NT2/D1 (cell line): ENCODE measurements around the gene KCNJ6.
A peak's percentile ranks its signal among the peaks of the same experiment; 100 is the strongest.

Experiments used
- DNase-seq: peaks from one replicate; pipeline ENCODE4 v3.0.0-alpha.2; 2011; ENCODE audit warnings: low read depth, low spot score
- H3K27me3 ChIP-seq: 2 replicates; pipeline ENCODE4 v1.6.0; 2011; ENCODE audit warnings: mild to moderate bottlenecking; ENCODE audit not compliant: insufficient read length, insufficient read depth
- H3K36me3 ChIP-seq: 2 replicates; pipeline ENCODE4 v1.6.1; 2011; ENCODE audit warnings: mild to moderate bottlenecking, low read length, mixed read lengths; ENCODE audit not compliant: insufficient read depth, insufficient read length
- H3K4me1 ChIP-seq: 2 replicates; pipeline ENCODE4 v1.5.1; 2011; ENCODE audit not compliant: insufficient read depth, insufficient read length
- H3K4me3 ChIP-seq: 2 replicates; pipeline ENCODE4 v1.5.1; 2011; ENCODE audit warnings: low read depth; ENCODE audit not compliant: insufficient read length
- H3K9ac ChIP-seq: 2 replicates; pipeline ENCODE4 v1.6.0; 2011; ENCODE audit warnings: low read depth; ENCODE audit not compliant: insufficient read length
- H3K9me3 ChIP-seq: 2 replicates; pipeline ENCODE4 v1.5.1; 2011; ENCODE audit warnings: mild to moderate bottlenecking, low read length; ENCODE audit not compliant: insufficient read depth
- SUZ12 ChIP-seq: IDR thresholded peaks from 2 replicates; pipeline ENCODE4 v1.6.1; 2011; ENCODE audit not compliant: insufficient read length, insufficient read depth; ENCODE audit errors: extremely low read depth
- YY1 ChIP-seq: IDR thresholded peaks from 2 replicates; pipeline ENCODE4 v1.6.1; 2011; ENCODE audit not compliant: insufficient read length, insufficient read depth
- ZNF274 ChIP-seq: IDR thresholded peaks from 2 replicates; pipeline ENCODE4 v1.6.1; 2011; ENCODE audit warnings: mild to moderate bottlenecking, low read depth, low read length

KCNJ6 gene

DNA sequence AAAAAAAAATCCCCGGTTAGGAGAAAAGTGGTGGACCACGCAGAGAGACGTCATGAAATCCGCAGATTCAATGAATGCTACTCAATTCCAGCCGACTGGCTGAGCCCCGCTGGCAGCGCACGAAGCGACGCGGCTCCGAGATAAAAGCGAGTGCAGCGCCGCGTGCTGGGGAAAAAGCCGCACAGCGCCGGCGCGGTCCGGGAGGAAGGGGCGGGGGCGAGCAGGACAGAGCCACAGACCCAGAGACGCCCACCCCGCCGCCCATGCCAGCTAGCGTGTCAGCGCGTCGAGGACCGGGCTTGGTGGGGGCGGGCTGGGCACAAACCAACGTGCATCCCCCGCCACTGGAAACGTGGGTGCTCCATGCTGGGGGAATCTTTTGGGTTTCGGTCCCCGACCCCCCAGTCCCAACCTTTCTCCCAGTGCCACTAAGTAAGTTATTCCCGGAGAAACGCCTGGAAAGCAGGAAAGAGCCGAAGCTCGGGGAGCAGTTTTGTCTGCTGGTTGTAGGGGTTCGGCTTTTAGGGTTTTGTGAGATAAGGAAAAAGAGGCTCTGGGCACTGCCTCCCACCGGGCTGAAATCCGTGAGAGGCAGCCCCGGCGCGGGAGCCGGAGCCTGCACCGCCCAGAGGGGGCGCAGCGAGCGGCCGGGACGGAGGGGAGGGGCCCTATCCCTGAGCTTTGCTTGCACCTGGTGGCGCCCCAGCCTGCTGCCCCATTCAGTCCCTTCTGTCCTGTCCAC lies at the start of gene KCNJ6:
Gene KCNJ6 (minus strand): TSS at position 148 of the 742 bp plus-strand sequence. CDS start 75,775 bp downstream, outside the sequence.
- peaks cover 2% of the 10 kb centered on the region for H3K4me1 ChIP-seq
- H3K36me3 ChIP-seq: no peaks in the 10 kb centered on the region
- peak; percentile 89 for DNase-seq
- peak within 1 kb of the TSS; percentile 68 for H3K9ac ChIP-seq
- TF ChIP-seq SUZ12 (no peak), YY1 (no peak), ZNF274 (no peak)
- peaks cover 31% of the 10 kb centered on the region for H3K27me3 ChIP-seq
- H3K9me3 ChIP-seq: no peaks in the 10 kb centered on the region
- peak within 1 kb of the TSS; percentile 68 for H3K4me3 ChIP-seq

- no peak overlapping the region for H3K9ac ChIP-seq
- no peak overlapping the region for H3K4me3 ChIP-seq
- H3K9me3 ChIP-seq: no peaks in the 10 kb centered on the region
- no peak for DNase-seq
- H3K36me3 ChIP-seq: no peaks in the 10 kb centered on the region
- no peaks in the 10 kb centered on the region for H3K27me3 ChIP-seq
- H3K4me1 ChIP-seq: no peaks in the 10 kb centered on the region
- TF ChIP-seq YY1: no peak
- TF ChIP-seq SUZ12: no peak
- TF ChIP-seq ZNF274: no peak
These were observed 49.0 kb upstream of the KCNJ6 start for GRCh38 chr21:37965088-37965805.

- DNase-seq: no peak
- H3K4me1 ChIP-seq: no peaks in the 10 kb centered on the region
- no peaks in the 10 kb centered on the region for H3K27me3 ChIP-seq
- no peaks in the 10 kb centered on the region for H3K36me3 ChIP-seq
- no peak overlapping the region for H3K9ac ChIP-seq
- no peaks in the 10 kb centered on the region for H3K9me3 ChIP-seq
- no peak overlapping the region for H3K4me3 ChIP-seq
- no peak for TF ChIP-seq YY1
- TF ChIP-seq SUZ12: no peak
These were observed 42.3 kb upstream of the KCNJ6 start for GRCh38 chr21:37958537-37958936.

GRCh38 chr21:37956772-37957171 lies 40.5 kb upstream of the KCNJ6 start:
- Histone ChIP-seq H3K27me3 (no peaks in the 10 kb centered on the region), H3K4me3 (no peak overlapping the region), H3K36me3 (no peaks in the 10 kb centered on the region), H3K9me3 (no peaks in the 10 kb centered on the region), H3K9ac (no peak overlapping the region), H3K4me1 (peaks cover 3% of the 10 kb centered on the region)
- TF ChIP-seq YY1 (no peak), SUZ12 (no peak), ZNF274 (no peak)
- no peak for DNase-seq

- no peak overlapping the region for H3K4me3 ChIP-seq
- H3K4me1 ChIP-seq: no peaks in the 10 kb centered on the region
- no peak for DNase-seq
- H3K9me3 ChIP-seq: peaks cover 6% of the 10 kb centered on the region; the same call in 1 of the 2 replicates
- TF ChIP-seq YY1 (no peak), SUZ12 (no peak), ZNF274 (no peak)
- H3K9ac ChIP-seq: no peak overlapping the region
- no peaks in the 10 kb centered on the region for H3K27me3 ChIP-seq
- no peaks in the 10 kb centered on the region for H3K36me3 ChIP-seq
These were observed 28.8 kb upstream of the KCNJ6 start for GRCh38 chr21:37945036-37945435.

DNA sequence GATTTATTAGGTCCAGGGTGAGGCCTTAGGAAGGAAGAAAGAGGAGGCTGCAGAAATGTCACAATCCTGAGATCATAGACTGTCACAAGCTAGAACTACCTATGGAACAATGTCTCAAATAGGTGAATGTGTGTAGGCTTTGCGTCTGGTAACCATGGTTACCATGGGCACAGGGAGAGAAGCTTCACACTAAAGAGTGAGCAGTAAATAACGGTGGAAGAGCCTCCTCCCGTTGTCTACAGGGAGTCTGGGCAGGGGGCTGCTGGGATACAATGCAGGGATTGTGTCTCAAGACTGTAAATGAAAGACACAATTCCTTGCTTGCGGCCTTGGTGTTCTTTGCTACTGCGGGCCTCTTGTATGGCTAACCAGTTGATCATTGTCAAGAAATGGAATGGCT lies 28.2 kb upstream of the KCNJ6 start:
- no peak for DNase-seq
- Histone ChIP-seq H3K4me1 (no peaks in the 10 kb centered on the region), H3K9ac (no peak overlapping the region), H3K27me3 (no peaks in the 10 kb centered on the region), H3K9me3 (peaks cover 12% of the 10 kb centered on the region; the same call in 1 of the 2 replicates), H3K4me3 (no peak overlapping the region), H3K36me3 (no peaks in the 10 kb centered on the region)
- TF ChIP-seq SUZ12: no peak
- no peak for TF ChIP-seq ZNF274
- no peak for TF ChIP-seq YY1

GRCh38 chr21:37940691-37941090 lies 24.4 kb upstream of the KCNJ6 start:
- Histone ChIP-seq H3K4me3 (no peak overlapping the region), H3K4me1 (no peaks in the 10 kb centered on the region)
- no peak for TF ChIP-seq SUZ12
- TF ChIP-seq YY1: no peak
- TF ChIP-seq ZNF274: no peak

More at GRCh38 chr21:37940691-37941090, 24.4 kb upstream of the KCNJ6 start:
- no peak overlapping the region for H3K9ac ChIP-seq
- H3K36me3 ChIP-seq: no peaks in the 10 kb centered on the region
- H3K27me3 ChIP-seq: no peaks in the 10 kb centered on the region
- no peak for DNase-seq
- 0 out of 2 replicates have a peak, but pooled peaks cover 7% of the 10 kb centered on the region for H3K9me3 ChIP-seq
